LNCAP (cell line): ENCODE results near the gene CTSD.

ENCODE experiments used
- CTCF ChIP-seq: fragments of 450-650 bp; IDR thresholded peaks from 2 replicates; pipeline ENCODE4 v1.5.1; 2017; ENCODE audit warnings: mild to moderate bottlenecking

Gene CTSD

GRCh38 chr11:1733716-1734640 is 29.7 kb downstream of the CTSD start:
- TF ChIP-seq CTCF: no peak

GRCh38 chr11:1733009-1733715 is 30.6 kb downstream of the CTSD start:
- TF ChIP-seq CTCF: no peak

GRCh38 chr11:1732418-1733008 is 31.2 kb downstream of the CTSD start:
- no peak for TF ChIP-seq CTCF

GRCh38 chr11:1731451-1732059 is 32.2 kb downstream of the CTSD start:
- no peak for TF ChIP-seq CTCF

- TF ChIP-seq CTCF: no peak
Observed at GRCh38 chr11:1730059-1730629, 33.6 kb downstream of the CTSD start.

- TF ChIP-seq CTCF: no peak
Observed at GRCh38 chr11:1729692-1730011, 34.1 kb downstream of the CTSD start.

- TF ChIP-seq CTCF: no peak
Observed at GRCh38 chr11:1728931-1729691, 34.6 kb downstream of the CTSD start.
